Measurements from ENCODE around the gene CEP85L.

Gene CEP85L

GRCh38 chr6:118579786-118580185 lies 71.6 kb downstream of the CEP85L start:
- DNase-seq (ENCODE audit: low read depth) = no peak

DNA sequence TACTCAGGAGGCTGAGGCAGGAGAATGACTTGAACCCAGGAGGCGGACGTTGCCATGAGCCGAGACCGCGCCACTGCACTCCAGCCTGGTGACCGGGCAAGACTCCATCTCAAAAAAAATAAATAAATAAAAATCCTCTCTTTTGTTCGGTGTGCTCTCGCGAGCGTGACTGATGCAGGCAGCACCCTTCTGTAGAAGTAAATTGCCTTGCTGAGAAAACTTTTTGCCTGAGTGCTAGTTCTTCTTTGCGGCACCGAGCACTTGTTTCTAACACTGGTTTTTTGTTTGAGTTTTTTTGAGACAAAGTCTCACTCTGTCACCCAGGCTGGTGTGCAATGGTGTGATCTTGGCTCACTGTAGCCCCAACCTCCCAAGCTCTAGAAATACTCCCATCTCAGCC lies 72.8 kb downstream of the CEP85L start:
- no peak for DNase-seq (ENCODE audit: low read depth)

DNA sequence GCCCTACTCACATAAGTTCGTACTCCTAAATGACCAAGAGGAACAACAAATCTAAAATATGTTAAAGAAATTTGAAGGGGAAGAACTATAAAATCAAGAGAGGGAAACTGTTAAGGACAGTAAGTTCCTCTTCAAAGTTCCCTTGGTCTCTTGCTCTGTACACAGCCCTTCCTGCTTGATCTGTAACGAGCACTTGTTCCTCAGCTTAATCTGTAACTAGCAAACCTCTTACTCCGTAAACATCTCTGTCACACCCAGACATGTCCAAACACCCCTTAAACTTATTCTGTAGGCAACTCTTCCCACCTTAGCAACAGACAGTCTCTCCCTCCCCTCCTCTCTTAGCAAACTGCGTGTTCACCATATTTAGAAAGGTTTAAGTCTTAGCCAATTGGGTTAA lies 73.4 kb downstream of the CEP85L start:
- no peak for DNase-seq (ENCODE audit: low read depth)

DNA sequence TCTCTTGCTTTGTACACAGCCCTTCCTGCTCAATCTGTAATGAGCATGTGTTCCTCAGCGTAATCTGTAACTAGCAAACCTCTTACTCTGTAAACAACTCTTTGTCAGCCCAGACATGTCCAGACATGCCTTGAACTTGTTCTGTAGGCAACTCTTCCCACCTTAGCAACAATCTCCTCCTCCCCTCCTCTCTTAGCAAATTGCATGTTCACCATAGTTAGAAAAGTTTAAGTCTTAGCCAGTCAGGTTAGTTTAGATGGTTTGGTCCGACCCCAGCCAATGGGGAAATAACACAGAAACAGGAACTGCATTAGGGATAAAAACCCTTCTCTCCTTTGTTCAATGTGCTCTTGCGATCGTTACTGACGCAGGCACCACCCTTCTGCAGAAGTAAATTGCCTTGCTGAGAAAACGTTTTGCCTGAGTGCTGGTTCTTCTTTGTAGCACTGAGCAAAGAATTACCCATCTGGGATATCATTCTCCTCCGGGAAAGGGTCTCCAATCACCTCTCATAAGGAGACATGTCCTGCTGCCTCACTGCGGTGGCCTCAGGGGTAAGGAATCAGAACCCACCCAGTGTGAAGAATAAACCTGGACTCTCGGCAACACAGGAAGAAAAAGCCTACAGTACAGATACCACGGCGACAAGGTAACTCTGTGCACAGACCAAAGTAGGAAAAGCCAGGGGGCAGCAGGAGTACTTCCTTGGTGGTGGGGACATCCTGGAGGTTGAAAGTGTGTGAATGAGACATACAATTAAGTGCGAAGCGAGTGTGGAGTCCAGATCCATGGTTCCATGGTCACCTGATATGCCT lies 77.1 kb downstream of the CEP85L start:
- no peak for DNase-seq (ENCODE audit: low read depth)

- no peak for DNase-seq (ENCODE audit: low read depth)
These were observed 80.3 kb downstream of the CEP85L start for GRCh38 chr6:118571121-118571520.

- no peak for DNase-seq (ENCODE audit: low read depth)
These were observed 81.9 kb downstream of the CEP85L start for GRCh38 chr6:118569498-118569897.

DNA sequence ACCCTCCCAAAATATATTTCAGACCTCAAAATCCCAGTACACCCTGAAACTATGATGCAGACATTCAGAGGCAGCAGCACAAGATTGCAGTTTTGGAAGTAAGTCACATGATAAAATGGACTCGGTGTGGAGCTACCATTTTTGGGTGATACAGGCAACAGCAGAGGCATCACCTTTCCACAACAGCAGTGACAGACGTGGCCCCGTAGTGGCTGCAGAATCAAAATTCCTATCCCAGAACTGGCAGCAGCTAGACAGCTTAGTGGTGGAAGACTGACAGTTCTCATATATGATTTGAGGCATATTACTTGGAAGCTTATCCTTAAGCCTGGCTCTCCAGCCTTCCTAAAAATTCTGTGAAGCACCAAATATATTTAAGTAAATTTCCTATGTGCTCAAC lies 83.4 kb downstream of the CEP85L start:
- no peak for DNase-seq (ENCODE audit: low read depth)

GRCh38 chr6:118565311-118565960 lies 86.0 kb downstream of the CEP85L start:
- DNase-seq (ENCODE audit: low read depth) = no peak

GRCh38 chr6:118562959-118563358 lies 88.4 kb downstream of the CEP85L start:
- no peak for DNase-seq (ENCODE audit: low read depth)

- DNase-seq (ENCODE audit: low read depth) = no peak
These were observed 89.1 kb downstream of the CEP85L start for GRCh38 chr6:118562248-118562647.

DNA sequence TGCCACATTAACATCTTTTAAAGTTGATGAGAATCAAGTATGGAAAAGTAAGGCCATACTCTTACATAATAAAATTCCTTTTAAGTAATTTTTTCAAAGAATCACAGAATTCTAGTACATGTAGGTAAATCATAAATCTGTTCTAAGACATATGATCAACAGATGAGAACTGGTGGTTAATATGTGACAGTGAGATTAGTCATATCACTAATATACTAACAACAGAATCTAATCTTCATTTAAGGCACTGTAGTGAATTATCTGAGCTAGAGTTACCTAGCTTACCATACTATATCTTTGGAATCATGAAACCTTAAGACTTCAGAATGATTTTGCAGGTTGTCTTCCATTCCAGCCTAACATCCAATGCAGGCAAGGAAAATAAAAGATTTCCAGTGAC lies 91.7 kb downstream of the CEP85L start:
- no peak for DNase-seq (ENCODE audit: low read depth)

DNA sequence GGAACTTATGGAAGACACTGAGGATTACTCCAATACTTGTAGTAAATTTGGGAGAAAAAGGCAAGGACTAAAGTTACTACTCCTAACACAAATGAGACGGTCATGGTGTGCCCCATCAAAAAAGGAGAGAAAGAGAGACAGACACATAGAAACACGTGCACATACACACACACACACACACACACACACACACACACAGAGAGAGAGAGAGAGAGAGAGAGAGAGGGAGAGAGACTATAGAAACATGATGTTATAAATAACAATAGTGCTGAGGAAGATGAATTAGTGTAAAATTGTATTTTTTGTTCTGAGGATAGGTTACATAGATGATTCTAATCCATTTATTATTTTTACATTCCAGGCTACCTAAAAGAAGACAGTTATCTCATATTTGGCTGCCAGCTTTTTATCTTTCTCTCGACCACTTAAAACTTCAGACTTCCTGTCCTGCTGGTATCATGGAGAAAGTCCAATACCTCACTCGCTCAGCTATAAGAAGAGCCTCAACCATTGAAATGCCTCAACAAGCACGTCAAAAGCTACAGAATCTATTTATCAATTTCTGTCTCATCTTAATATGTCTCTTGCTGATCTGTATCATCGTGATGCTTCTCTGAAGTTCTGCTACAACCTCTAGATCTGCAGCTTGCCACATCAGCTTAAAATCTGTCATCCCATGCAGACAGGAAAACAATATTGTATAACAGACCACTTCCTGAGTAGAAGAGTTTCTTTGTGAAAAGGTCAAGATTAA lies 92.8 kb downstream of the CEP85L start:
- no peak for DNase-seq (ENCODE audit: low read depth)

- no peak for DNase-seq (ENCODE audit: low read depth)
These were observed 96.7 kb downstream of the CEP85L start for GRCh38 chr6:118554698-118555097.

DNA sequence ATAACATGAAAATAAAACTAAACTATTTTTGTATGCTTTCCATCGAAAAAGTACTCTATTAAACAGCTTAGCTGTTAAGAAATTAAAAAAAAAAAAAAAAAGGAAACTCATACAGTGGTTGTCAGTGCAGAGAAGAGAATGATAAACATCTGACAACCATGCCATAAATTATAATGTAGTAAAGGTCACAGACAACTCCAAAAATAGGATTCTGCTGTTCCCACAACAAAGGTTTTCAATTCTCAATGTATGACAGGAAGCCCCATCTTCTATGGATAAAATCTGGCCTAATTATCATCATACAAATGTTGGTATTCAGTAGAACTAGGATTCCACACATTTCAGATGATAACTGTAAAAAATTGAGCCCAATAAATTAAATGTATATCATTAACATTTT lies 98.3 kb downstream of the CEP85L start:
- no peak for DNase-seq (ENCODE audit: low read depth)

GRCh38 chr6:118551063-118552053 lies 100.0 kb downstream of the CEP85L start:
- DNase-seq (ENCODE audit: low read depth) = no peak

DNA sequence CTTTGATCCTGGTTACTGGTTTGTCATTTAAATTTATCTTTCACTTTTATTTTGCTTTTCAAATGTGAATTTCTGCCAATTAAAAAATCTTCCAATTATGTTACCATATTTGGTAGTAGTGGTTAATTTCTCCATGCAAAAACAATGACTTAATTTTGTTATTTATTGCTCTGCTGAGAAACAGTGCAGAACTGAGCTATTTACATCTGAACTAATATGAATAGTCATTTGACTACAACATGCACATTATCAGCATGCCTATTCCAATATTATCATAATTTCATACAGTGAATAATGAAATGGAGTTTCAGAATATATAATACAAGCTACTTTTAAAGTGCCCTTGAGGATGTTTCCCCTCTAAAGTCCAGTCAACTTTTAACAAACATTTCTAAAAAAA lies 102.8 kb downstream of the CEP85L start:
- DNase-seq (ENCODE audit: low read depth) = no peak

- DNase-seq (ENCODE audit: low read depth) = no peak
These were observed 103.3 kb downstream of the CEP85L start, which contains the start of gene PLN for GRCh38 chr6:118548136-118548535. Gene PLN (plus strand): TSS chr6:118548296. CDS start chr6:118558922, 10,626 bp downstream.

GRCh38 chr6:118546880-118547218 lies 104.5 kb downstream of the CEP85L start:
- no peak for DNase-seq (ENCODE audit: low read depth)

- DNase-seq (ENCODE audit: low read depth) = no peak
These were observed 105.1 kb downstream of the CEP85L start for GRCh38 chr6:118546164-118546879.

- DNase-seq (ENCODE audit: low read depth) = no peak
These were observed 107.3 kb downstream of the CEP85L start for GRCh38 chr6:118544105-118544504.

Measured in T follicular helper cell (primary cell).